PFSK-1 (cell line): ENCODE measurements around the gene WDR54.
A peak's percentile ranks its signal among the peaks of the same experiment; 100 is the strongest.

Experiments
- FOXP2 ChIP-seq: optimal IDR thresholded peaks from 2 replicates; pipeline ENCODE3; 2011; ENCODE audit warnings: borderline replicate concordance, control low read depth, inconsistent platforms; ENCODE audit not compliant: insufficient read depth; ENCODE audit errors: extremely low read length, extremely low read depth
- POLR2AphosphoS5 ChIP-seq: IDR thresholded peaks from 2 replicates; pipeline ENCODE4 v1.6.1; 2012; ENCODE audit warnings: low read depth, mild to moderate bottlenecking, control low read depth, low read length, moderate library complexity
- SIN3A ChIP-seq: IDR thresholded peaks from 2 replicates; pipeline ENCODE4 v1.6.1; 2012; ENCODE audit warnings: mild to moderate bottlenecking, low read length, moderate library complexity, borderline replicate concordance; ENCODE audit not compliant: insufficient read depth
- TAF1 ChIP-seq: IDR thresholded peaks from 2 replicates; pipeline ENCODE4 v1.6.1; 2012; ENCODE audit warnings: low read length, control low read depth, borderline replicate concordance; ENCODE audit not compliant: insufficient read depth
- TF ChIP-seq, protein P1 (sequence below), 2 experiments: IDR thresholded peaks; 2 replicates each; pipeline versions ENCODE4 v1.6.1 to v1.8.0; 2011 to 2012; ENCODE audit warnings: low read depth in 2 of 2, low read length in 2 of 2, control low read depth in 1 of 2, inconsistent platforms in 1 of 2, mild to moderate bottlenecking in 1 of 2, moderate library complexity in 1 of 2; ENCODE audit not compliant: insufficient read depth in 1 of 2

DNA sequence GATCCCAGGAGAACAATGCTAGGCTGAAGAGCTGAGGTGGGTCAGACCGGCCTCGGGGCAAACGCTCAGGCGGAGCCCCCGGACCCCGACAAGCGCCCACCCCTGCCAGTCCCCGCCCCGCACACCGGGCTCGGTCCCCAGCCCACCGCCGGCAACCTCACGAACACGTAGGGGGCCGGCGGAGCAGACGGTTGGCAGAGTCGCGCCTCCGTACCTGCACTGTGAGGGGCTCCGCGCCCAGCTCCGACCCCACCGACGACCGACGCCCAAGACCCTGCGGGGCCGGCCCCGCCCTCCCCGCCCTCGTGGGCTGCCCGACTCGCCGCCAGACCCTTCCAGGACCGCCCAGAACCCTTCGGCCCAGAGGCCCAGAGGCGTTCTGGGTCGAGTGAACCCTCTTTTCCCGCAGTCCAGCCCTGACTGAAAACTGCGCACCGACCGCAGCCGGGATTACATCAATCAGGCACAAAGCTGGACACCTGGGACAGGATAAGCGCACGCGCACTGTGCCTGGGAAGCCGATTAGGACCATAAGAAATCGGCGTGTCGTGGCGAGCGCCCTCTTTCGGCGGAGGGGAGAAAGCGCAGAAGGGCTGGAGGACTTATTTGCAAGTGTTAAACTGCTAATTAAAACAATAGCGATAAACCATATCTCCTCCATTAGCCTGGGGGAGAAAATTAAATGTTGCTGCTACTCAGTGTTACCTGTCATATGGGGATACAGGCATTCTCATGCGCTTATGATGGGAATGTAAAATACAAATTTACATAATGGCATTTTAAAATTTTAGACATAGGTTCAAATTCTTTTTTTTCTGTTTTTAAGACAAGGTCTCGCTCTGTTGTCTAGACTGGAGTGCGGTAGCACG, 29.7 kb upstream of the WDR54 start:
- TF ChIP-seq TAF1 = peak; percentile 50; the same call in 1 of the 2 replicates
- peak; percentile 50 for TF ChIP-seq POLR2AphosphoS5
- TF ChIP-seq, protein P1, sequence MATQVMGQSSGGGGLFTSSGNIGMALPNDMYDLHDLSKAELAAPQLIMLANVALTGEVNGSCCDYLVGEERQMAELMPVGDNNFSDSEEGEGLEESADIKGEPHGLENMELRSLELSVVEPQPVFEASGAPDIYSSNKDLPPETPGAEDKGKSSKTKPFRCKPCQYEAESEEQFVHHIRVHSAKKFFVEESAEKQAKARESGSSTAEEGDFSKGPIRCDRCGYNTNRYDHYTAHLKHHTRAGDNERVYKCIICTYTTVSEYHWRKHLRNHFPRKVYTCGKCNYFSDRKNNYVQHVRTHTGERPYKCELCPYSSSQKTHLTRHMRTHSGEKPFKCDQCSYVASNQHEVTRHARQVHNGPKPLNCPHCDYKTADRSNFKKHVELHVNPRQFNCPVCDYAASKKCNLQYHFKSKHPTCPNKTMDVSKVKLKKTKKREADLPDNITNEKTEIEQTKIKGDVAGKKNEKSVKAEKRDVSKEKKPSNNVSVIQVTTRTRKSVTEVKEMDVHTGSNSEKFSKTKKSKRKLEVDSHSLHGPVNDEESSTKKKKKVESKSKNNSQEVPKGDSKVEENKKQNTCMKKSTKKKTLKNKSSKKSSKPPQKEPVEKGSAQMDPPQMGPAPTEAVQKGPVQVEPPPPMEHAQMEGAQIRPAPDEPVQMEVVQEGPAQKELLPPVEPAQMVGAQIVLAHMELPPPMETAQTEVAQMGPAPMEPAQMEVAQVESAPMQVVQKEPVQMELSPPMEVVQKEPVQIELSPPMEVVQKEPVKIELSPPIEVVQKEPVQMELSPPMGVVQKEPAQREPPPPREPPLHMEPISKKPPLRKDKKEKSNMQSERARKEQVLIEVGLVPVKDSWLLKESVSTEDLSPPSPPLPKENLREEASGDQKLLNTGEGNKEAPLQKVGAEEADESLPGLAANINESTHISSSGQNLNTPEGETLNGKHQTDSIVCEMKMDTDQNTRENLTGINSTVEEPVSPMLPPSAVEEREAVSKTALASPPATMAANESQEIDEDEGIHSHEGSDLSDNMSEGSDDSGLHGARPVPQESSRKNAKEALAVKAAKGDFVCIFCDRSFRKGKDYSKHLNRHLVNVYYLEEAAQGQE (IDR thresholded peaks at IDR 0.05; ENCODE audit: insufficient read depth in 1 of 2, low read depth in 2 of 2, low read length in 2 of 2) = no peak
- no peak for TF ChIP-seq SIN3A
- TF ChIP-seq FOXP2 = peak; percentile 57
